ENCODE results near the gene CTSC. TPM values are rescaled to one million over a fixed set of nuclear protein-coding genes. Genes with fewer than 3 reads are reported as not detected.

Gene CTSC
- total RNA-seq, 1 donor from 2014 or later = 164 TPM

- TF ChIP-seq, protein P1, sequence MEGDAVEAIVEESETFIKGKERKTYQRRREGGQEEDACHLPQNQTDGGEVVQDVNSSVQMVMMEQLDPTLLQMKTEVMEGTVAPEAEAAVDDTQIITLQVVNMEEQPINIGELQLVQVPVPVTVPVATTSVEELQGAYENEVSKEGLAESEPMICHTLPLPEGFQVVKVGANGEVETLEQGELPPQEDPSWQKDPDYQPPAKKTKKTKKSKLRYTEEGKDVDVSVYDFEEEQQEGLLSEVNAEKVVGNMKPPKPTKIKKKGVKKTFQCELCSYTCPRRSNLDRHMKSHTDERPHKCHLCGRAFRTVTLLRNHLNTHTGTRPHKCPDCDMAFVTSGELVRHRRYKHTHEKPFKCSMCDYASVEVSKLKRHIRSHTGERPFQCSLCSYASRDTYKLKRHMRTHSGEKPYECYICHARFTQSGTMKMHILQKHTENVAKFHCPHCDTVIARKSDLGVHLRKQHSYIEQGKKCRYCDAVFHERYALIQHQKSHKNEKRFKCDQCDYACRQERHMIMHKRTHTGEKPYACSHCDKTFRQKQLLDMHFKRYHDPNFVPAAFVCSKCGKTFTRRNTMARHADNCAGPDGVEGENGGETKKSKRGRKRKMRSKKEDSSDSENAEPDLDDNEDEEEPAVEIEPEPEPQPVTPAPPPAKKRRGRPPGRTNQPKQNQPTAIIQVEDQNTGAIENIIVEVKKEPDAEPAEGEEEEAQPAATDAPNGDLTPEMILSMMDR (IDR thresholded peaks at IDR 0.05) = no peak
These were observed 15.8 kb upstream of the CTSC start for GRCh38 chr11:88353386-88353785.

DNA sequence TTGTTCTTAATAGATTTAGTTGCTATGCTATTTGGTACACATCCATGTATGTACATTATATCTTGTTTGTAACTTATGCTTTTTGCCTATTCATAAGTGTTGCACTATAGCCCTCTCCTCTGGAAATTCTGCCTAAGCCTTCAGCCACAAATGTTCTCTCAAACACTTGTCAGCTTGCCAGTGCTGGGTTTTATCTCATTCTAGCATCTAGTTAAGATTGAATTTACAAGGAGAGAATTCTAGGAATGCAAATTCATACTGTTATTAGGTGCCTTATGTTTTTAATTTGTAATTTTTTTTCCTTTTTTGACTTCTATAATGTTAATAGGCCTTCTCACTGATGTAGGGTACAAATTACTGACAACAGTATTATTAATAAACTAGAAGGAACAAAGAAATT, 14.6 kb upstream of the CTSC start:
- Histone ChIP-seq H3K4me1 (no peaks in the 10 kb centered on the region), H3K36me3 (no peaks in the 10 kb centered on the region), H3K27ac (no peak overlapping the region), H3K9me3 (no peaks in the 10 kb centered on the region), H3K27me3 (no peaks in the 10 kb centered on the region), H3K4me3 (no peak overlapping the region)
- intact Hi-C loops (cut with DNase I) = no loop called here
- no peak for DNase-seq (ENCODE audit: low spot score in 2 of 2)
- TF ChIP-seq, protein P1 (IDR thresholded peaks at IDR 0.05) = no peak

More at GRCh38 chr11:88353386-88353785, 15.8 kb upstream of the CTSC start:
- no peak for DNase-seq (ENCODE audit: low spot score in 2 of 2)
- Histone ChIP-seq H3K36me3 (no peaks in the 10 kb centered on the region), H3K27ac (no peak overlapping the region), H3K27me3 (no peaks in the 10 kb centered on the region), H3K9me3 (no peaks in the 10 kb centered on the region), H3K4me3 (no peak overlapping the region), H3K4me1 (no peaks in the 10 kb centered on the region)
- intact Hi-C loops (cut with DNase I) = no loop called here

- TF ChIP-seq, protein P1 (IDR thresholded peaks at IDR 0.05) = no peak
- Histone ChIP-seq H3K4me3 (no peak overlapping the region), H3K27me3 (no peaks in the 10 kb centered on the region), H3K36me3 (no peaks in the 10 kb centered on the region), H3K9me3 (no peaks in the 10 kb centered on the region), H3K27ac (no peak overlapping the region), H3K4me1 (no peaks in the 10 kb centered on the region)
- intact Hi-C loops (cut with DNase I) = no loop called here
- DNase-seq (ENCODE audit: low spot score in 2 of 2) = no peak
These were observed 11.3 kb upstream of the CTSC start for GRCh38 chr11:88348870-88349269.

DNA sequence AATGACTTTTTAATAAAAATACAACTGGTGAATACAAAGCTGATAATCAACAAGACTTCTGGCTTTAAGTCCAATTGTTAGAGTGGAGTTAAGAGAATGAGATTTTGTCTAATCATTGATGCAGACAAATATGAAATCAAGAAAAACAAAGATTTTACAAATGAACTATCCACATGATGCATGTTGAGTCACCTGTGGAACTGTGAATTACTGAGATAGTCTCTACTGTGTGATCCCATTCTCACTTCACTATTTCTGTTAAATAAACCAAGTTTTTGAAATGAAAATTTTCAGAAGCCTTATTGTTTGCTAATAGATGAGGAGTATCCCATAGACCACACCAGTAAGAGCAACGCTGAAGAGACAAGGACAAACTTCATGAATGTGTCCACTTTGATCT, 8.4 kb upstream of the CTSC start:
- no peaks in the 10 kb centered on the region for H3K36me3 ChIP-seq
- DNase-seq (ENCODE audit: low spot score in 2 of 2) = no peak
- TF ChIP-seq, protein P1 (IDR thresholded peaks at IDR 0.05) = no peak
- H3K9me3 ChIP-seq = no peaks in the 10 kb centered on the region
- H3K27ac ChIP-seq = no peak overlapping the region
- intact Hi-C loops (cut with DNase I) = no loop called here
- no peaks in the 10 kb centered on the region for H3K27me3 ChIP-seq
- H3K4me3 ChIP-seq = no peak overlapping the region
- H3K4me1 ChIP-seq = no peaks in the 10 kb centered on the region

DNA sequence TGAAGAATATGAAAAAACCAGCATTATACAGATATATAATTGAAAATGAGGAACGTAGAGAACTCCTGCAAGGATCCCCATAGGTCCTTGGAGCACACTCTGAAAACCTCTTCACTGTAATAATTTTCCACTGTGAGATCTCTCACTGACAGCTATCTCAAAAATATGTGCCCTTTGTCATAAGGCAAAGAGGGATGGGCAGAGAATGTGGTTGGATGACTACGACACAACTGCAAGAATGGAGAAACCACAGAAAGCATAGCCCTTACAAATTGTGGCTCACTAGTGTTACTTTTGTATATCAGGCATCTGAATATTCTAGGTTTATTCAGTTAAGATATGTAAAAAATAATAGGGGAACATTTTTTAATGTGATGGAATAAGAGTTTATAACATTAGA, 7.9 kb upstream of the CTSC start:
- Histone ChIP-seq H3K9me3 (no peaks in the 10 kb centered on the region), H3K36me3 (no peaks in the 10 kb centered on the region), H3K27ac (no peak overlapping the region), H3K4me3 (no peak overlapping the region), H3K27me3 (no peaks in the 10 kb centered on the region), H3K4me1 (no peaks in the 10 kb centered on the region)
- TF ChIP-seq, protein P1 (IDR thresholded peaks at IDR 0.05) = no peak
- no peak for DNase-seq (ENCODE audit: low spot score in 2 of 2)
- intact Hi-C loops (cut with DNase I) = no loop called here

- intact Hi-C loops (cut with DNase I) = no loop called here
These were observed 7.3 kb upstream of the CTSC start for GRCh38 chr11:88344869-88345268.

More at GRCh38 chr11:88344869-88345268, 7.3 kb upstream of the CTSC start:
- H3K4me1 ChIP-seq = no peaks in the 10 kb centered on the region
- H3K4me3 ChIP-seq = no peak overlapping the region
- H3K9me3 ChIP-seq = no peaks in the 10 kb centered on the region
- TF ChIP-seq, protein P1 (IDR thresholded peaks at IDR 0.05) = no peak
- H3K27me3 ChIP-seq = no peaks in the 10 kb centered on the region
- no peak overlapping the region for H3K27ac ChIP-seq
- H3K36me3 ChIP-seq = no peaks in the 10 kb centered on the region
- no peak for DNase-seq (ENCODE audit: low spot score in 2 of 2)

Measured in ascending aorta (tissue), 2 donors.